IMR-90 (cell line): Measurements from ENCODE around the gene KDM5A. TPM values are rescaled to one million over a fixed set of nuclear protein-coding genes. Genes with fewer than 3 reads are reported as not detected.

Experiments
- ATAC-seq: fragments of 200-7000 bp; cut with Tn5 transposase; 2 replicates; pipeline ENCODE4 v1.9.1; 2020; ENCODE audit warnings: low read depth, mild to moderate bottlenecking, moderate library complexity
- BruUV-seq: library from RNA; stranded (reverse); fragments of 400-500 nt; replicated peaks from 2 replicates; lab custom pipeline; 2021; lab: Mats Ljungman, UMichigan
- CTCF ChIA-PET: fragments of 300-600 bp; formaldehyde crosslinking; extraction: SDS; loops from one replicate; lab custom pipeline; 2021; ENCODE audit warnings: antibody characterized with exemption; lab: Yijun Ruan, JAX
- POLR2A ChIA-PET: fragments of 300-600 bp; sonication (Branson Sonifier 250); formaldehyde crosslinking; loops from one replicate; lab custom pipeline; 2022; ENCODE audit warnings: antibody characterized with exemption; ENCODE audit not compliant: unreplicated experiment; lab: Charles Lee
- DNase-seq: peaks from one replicate; pipeline ENCODE4 v3.0.0; 2013
- H2AFZ ChIP-seq: replicated peaks from 2 replicates; pipeline ENCODE3; 2013; ENCODE audit warnings: low read length, mild to moderate bottlenecking; ENCODE audit not compliant: poor library complexity
- H2AK5ac ChIP-seq: 2 replicates; pipeline ENCODE4 v1.6.1; 2013; ENCODE audit warnings: low read depth, low read length, inconsistent platforms
- H2AK9ac ChIP-seq: replicated peaks from 2 replicates; pipeline ENCODE3; 2013; ENCODE audit warnings: mild to moderate bottlenecking, low read depth, low read length, moderate library complexity; ENCODE audit not compliant: poor library complexity
- H2BK120ac ChIP-seq: 2 replicates; pipeline ENCODE4 v1.6.1; 2013; ENCODE audit warnings: low read depth, low read length, inconsistent platforms
- H2BK15ac ChIP-seq: 3 replicates; pipeline ENCODE4 v1.6.1; 2013; ENCODE audit warnings: low read depth, low read length, inconsistent platforms
- H2BK20ac ChIP-seq: 2 replicates; pipeline ENCODE4 v1.6.1; 2013; ENCODE audit warnings: low read depth, mild to moderate bottlenecking, inconsistent platforms, low read length, moderate library complexity
- H2BK5ac ChIP-seq: 2 replicates; pipeline ENCODE4 v1.6.1; 2013; ENCODE audit warnings: mild to moderate bottlenecking, low read depth, low read length, inconsistent platforms; ENCODE audit not compliant: poor library complexity, severe bottlenecking
- H3K14ac ChIP-seq: replicated peaks from 2 replicates; pipeline ENCODE4 v1.6.1; 2013; ENCODE audit warnings: low read depth, low read length, inconsistent platforms
- H3K18ac ChIP-seq: 2 replicates; pipeline ENCODE4 v1.6.1; 2013; ENCODE audit warnings: low read depth, low read length, control low read depth
- H3K23ac ChIP-seq: 2 replicates; pipeline ENCODE4 v1.6.1; 2013; ENCODE audit warnings: low read depth, low read length, inconsistent platforms
- H3K27ac ChIP-seq: 2 replicates; pipeline ENCODE4 v1.5.1; 2013; ENCODE audit warnings: mild to moderate bottlenecking, control low read depth, low read length; ENCODE audit not compliant: insufficient read depth
- H3K27me3 ChIP-seq: 2 replicates; pipeline ENCODE4 v1.6.1; 2013; ENCODE audit warnings: low read length; ENCODE audit not compliant: control insufficient read depth, insufficient read depth
- H3K36me3 ChIP-seq: 2 replicates; pipeline ENCODE4 v1.6.1; 2013; ENCODE audit warnings: low read length, mixed read lengths; ENCODE audit not compliant: control insufficient read depth, insufficient read depth
- H3K4ac ChIP-seq: 2 replicates; pipeline ENCODE4 v1.6.1; 2013; ENCODE audit warnings: low read depth, low read length, inconsistent platforms
- H3K4me1 ChIP-seq: 2 replicates; pipeline ENCODE4 v1.6.1; 2013; ENCODE audit warnings: low read length, mixed read lengths; ENCODE audit not compliant: control insufficient read depth, insufficient read depth
- H3K4me2 ChIP-seq: 2 replicates; pipeline ENCODE4 v1.6.1; 2013; ENCODE audit warnings: low read depth, mild to moderate bottlenecking, control low read depth, low read length, moderate library complexity
- H3K4me3 ChIP-seq: 2 replicates; pipeline ENCODE4 v1.5.1; 2013; ENCODE audit warnings: low read depth, mild to moderate bottlenecking, control low read depth, low read length, moderate library complexity; ENCODE audit not compliant: insufficient read depth
- H3K56ac ChIP-seq: 2 replicates; pipeline ENCODE4 v1.6.1; 2013; ENCODE audit warnings: low read length, inconsistent platforms; ENCODE audit not compliant: insufficient read depth; ENCODE audit errors: extremely low read depth
- H3K79me1 ChIP-seq, 2 experiments: 2 replicates each; pipeline ENCODE4 v1.6.1; 2013; ENCODE audit warnings: low read length in 2 of 2, inconsistent platforms in 1 of 2, low read depth in 1 of 2
- H3K9ac ChIP-seq: 2 replicates; pipeline ENCODE4 v1.6.1; 2013; ENCODE audit warnings: low read depth, low read length, control low read depth
- H3K9me1 ChIP-seq: 2 replicates; pipeline ENCODE4 v1.6.1; 2013; ENCODE audit warnings: low read length, inconsistent platforms; ENCODE audit not compliant: insufficient read depth
- H3K9me3 ChIP-seq: 2 replicates; pipeline ENCODE4 v1.6.1; 2013; ENCODE audit warnings: low read length; ENCODE audit not compliant: control insufficient read depth, insufficient read depth
- H4K20me1 ChIP-seq: 2 replicates; pipeline ENCODE4 v1.6.1; 2013; ENCODE audit warnings: low read length, inconsistent platforms; ENCODE audit not compliant: insufficient read depth
- H4K5ac ChIP-seq: 2 replicates; pipeline ENCODE4 v1.6.1; 2013; ENCODE audit warnings: mild to moderate bottlenecking, low read depth, low read length, control low read depth
- H4K8ac ChIP-seq, 2 experiments: 2 replicates each; pipeline ENCODE4 v1.6.1; 2013; ENCODE audit warnings: low read depth in 2 of 2, low read length in 2 of 2, control low read depth in 1 of 2, inconsistent platforms in 1 of 2
- H4K91ac ChIP-seq: 2 replicates; pipeline ENCODE4 v1.6.1; 2013; ENCODE audit warnings: low read depth, low read length, inconsistent platforms; ENCODE audit not compliant: insufficient read depth
- BHLHE40 ChIP-seq: fragments of 150-350 bp; IDR thresholded peaks from 2 replicates; pipeline ENCODE4 v1.6.1; 2016; ENCODE audit warnings: mild to moderate bottlenecking, low read depth, low read length
- CEBPB ChIP-seq: IDR thresholded peaks from 2 replicates; pipeline ENCODE4 v1.6.1; 2012; ENCODE audit warnings: low read depth, low read length, improper control_type of control experiment
- CHD1 ChIP-seq: IDR thresholded peaks from 2 replicates; pipeline ENCODE4 v1.6.1; 2012; ENCODE audit warnings: low read depth, low read length, improper control_type of control experiment
- CTCF ChIP-seq: conservative IDR thresholded peaks from 2 replicates; pipeline ENCODE4 v1.5.1; 2012; ENCODE audit warnings: mild to moderate bottlenecking, low read depth, low read length, improper control_type of control experiment
- ELK1 ChIP-seq: fragments of 150-350 bp; IDR thresholded peaks from 2 replicates; pipeline ENCODE4 v1.6.1; 2016; ENCODE audit warnings: low read depth, mild to moderate bottlenecking, low read length, moderate library complexity, borderline replicate concordance
- FOS ChIP-seq: fragments of 150-350 bp; IDR thresholded peaks from 2 replicates; pipeline ENCODE4 v1.6.1; 2016; ENCODE audit warnings: low read depth, low read length
- MAFK ChIP-seq: IDR thresholded peaks from 2 replicates; pipeline ENCODE4 v1.6.1; 2012; ENCODE audit warnings: low read depth, low read length, improper control_type of control experiment
- MAZ ChIP-seq: IDR thresholded peaks from 2 replicates; pipeline ENCODE4 v1.6.1; 2012; ENCODE audit warnings: low read depth, mild to moderate bottlenecking, low read length, improper control_type of control experiment, moderate library complexity, borderline replicate concordance
- MXI1 ChIP-seq: IDR thresholded peaks from 2 replicates; pipeline ENCODE4 v1.6.1; 2012; ENCODE audit warnings: low read depth, mild to moderate bottlenecking, low read length, moderate library complexity, borderline replicate concordance
- NFE2L2 ChIP-seq: fragments of 150-350 bp; IDR thresholded peaks from 2 replicates; pipeline ENCODE4 v1.6.1; 2016; ENCODE audit warnings: low read depth, mild to moderate bottlenecking, low read length
- POLR2A ChIP-seq: IDR thresholded peaks from 2 replicates; pipeline ENCODE4 v1.6.1; 2012; ENCODE audit warnings: mild to moderate bottlenecking, low read depth, low read length
- RAD21 ChIP-seq: IDR thresholded peaks from 2 replicates; pipeline ENCODE4 v1.6.1; 2012; ENCODE audit warnings: low read length, improper control_type of control experiment
- RCOR1 ChIP-seq: IDR thresholded peaks from 2 replicates; pipeline ENCODE4 v1.6.1; 2012; ENCODE audit warnings: mild to moderate bottlenecking, low read length, improper control_type of control experiment; ENCODE audit not compliant: insufficient replicate concordance
- RFX5 ChIP-seq: IDR thresholded peaks from 2 replicates; pipeline ENCODE4 v1.8.0; 2012; ENCODE audit warnings: low read depth, mild to moderate bottlenecking, low read length, moderate library complexity
- SMC3 ChIP-seq: fragments of 150-350 bp; IDR thresholded peaks from 2 replicates; pipeline ENCODE4 v1.6.1; 2016; ENCODE audit warnings: low read depth, mild to moderate bottlenecking, antibody characterized with exemption, low read length, moderate library complexity
- USF2 ChIP-seq: fragments of 150-350 bp; IDR thresholded peaks from 2 replicates; pipeline ENCODE4 v1.6.1; 2017; ENCODE audit warnings: mild to moderate bottlenecking, antibody characterized with exemption, low read length, low read depth
- WGBS, 2 experiments: methylation state at CpG; one replicate each; pipeline versions ENCODE4 v1.1.5 to v1.1.7; 2013; ENCODE audit warnings: missing lambda C conversion rate in 2 of 2; ENCODE audit not compliant: insufficient read length in 1 of 2; ENCODE audit errors: extremely low coverage in 2 of 2; 5-methylcytosine and 5-hydroxymethylcytosine counted together
- dilution Hi-C: fragments of 300-500 bp; cut with HindIII; formaldehyde crosslinking; loops from one replicate; pipeline ENCODE4 v1.14.3; 2018; ENCODE audit warnings: low sequenced_read_pairs; ENCODE audit not compliant: unreplicated experiment
- in situ Hi-C: fragments of 300-500 bp; cut with MboI; formaldehyde crosslinking; loops from 3 replicates; pipeline ENCODE4 v1.14.3; 2019; ENCODE audit warnings: low sequenced_read_pairs, inconsistent platforms, mixed read lengths
- intact Hi-C: fragments of 100-400 bp; cut with micrococcal nuclease; formaldehyde crosslinking; loops from 2 replicates; pipeline ENCODE4 v1.10.0; 2022
- polyA plus RNA-seq, 3 experiments: library from polyadenylated mRNA; depleted of rRNA; stranded (reverse); fragments of >200 nt; gene quantifications; 2 replicates each; pipeline ENCODE4 v1.2.3, GENCODE V29; 2012; ENCODE audit warnings: low replicate concordance in 1 of 3
- total RNA-seq: library from RNA; depleted of rRNA; stranded (reverse); fragments of >200 nt; gene quantifications from 2 replicates; pipeline ENCODE4 v1.2.3, GENCODE V29; 2012

The KDM5A gene
- total and polyA plus RNA-seq, 2 of the 4 experiments (the other 2 are of a cell fraction) = 7.9 to 95.9 TPM

- Histone ChIP-seq H3K4me1 (no peaks in the 10 kb centered on the region), H3K4me2 (no peak overlapping the region), H4K5ac (no peak overlapping the region), H3K79me1 (no peaks in the 10 kb centered on the region), H3K56ac (no peak overlapping the region), H3K4me3 (no peak overlapping the region), H3K18ac (no peak overlapping the region), H4K20me1 (no peaks in the 10 kb centered on the region), H3K14ac (no peak overlapping the region), H2BK120ac (no peak overlapping the region), H2AK9ac (no peak overlapping the region), H2BK5ac (no peak overlapping the region), H4K91ac (no peak overlapping the region), H2BK20ac (no peak overlapping the region), H3K36me3 (no peaks in the 10 kb centered on the region), H3K4ac (no peak overlapping the region), H3K9me1 (no peaks in the 10 kb centered on the region), H3K27ac (no peak overlapping the region), H3K9ac (no peak overlapping the region), H3K23ac (no peak overlapping the region), H2BK15ac (no peak overlapping the region), H3K27me3 (peaks cover 31% of the 10 kb centered on the region), H2AK5ac (no peak overlapping the region), H2AFZ (no peak overlapping the region), H4K8ac (no peak overlapping the region), H3K9me3 (peaks cover 18% of the 10 kb centered on the region)
- ATAC-seq (no peak), DNase-seq (no peak)
- in situ Hi-C loops (no loop called here), intact Hi-C loops (no loop called here), dilution Hi-C loops (no loop called here)
- no TSS peak for BruUV-seq
- CTCF ChIA-PET = no interaction called here
- no CpG with 5 or more reads among the region's 3 CpGs for WGBS, 2 experiments
- TF ChIP-seq CHD1 (no peak), RFX5 (no peak), CEBPB (no peak), BHLHE40 (no peak), CTCF (no peak), MAZ (no peak), SMC3 (no peak), POLR2A (no peak), RAD21 (no peak), USF2 (no peak), MXI1 (no peak), RCOR1 (no peak), NFE2L2 (no peak), ELK1 (no peak), MAFK (no peak), FOS (no peak)
- POLR2A ChIA-PET = no interaction called here
Measured at GRCh38 chr12:236445-236844, 152.7 kb downstream of the KDM5A start.
